ENCODE measurements around the gene PTPN6. TPM values are rescaled to one million over a fixed set of nuclear protein-coding genes. Genes with fewer than 3 reads are reported as not detected.

The PTPN6 gene
- 47.7 TPM for total RNA-seq (2021; ENCODE audit: unreplicated experiment)
- 63.9 and 64.2 TPM in 2 replicates for polyA plus RNA-seq (2012)
- Bru-seq, nascent RNA: percentile 52 among the genes with signal in this experiment
- BruChase-seq, experiment 1, labeled RNA remaining after a 6-hour chase: percentile 75 among the genes with signal in this experiment
- percentile 73 among the genes with signal in this experiment for BruChase-seq, experiment 2, labeled RNA remaining after a 2-hour chase
- long read RNA-seq, transcript PTPN6-202 (16 exons, 2,159 nt): major isoform, 34 of 85 reads
- long read RNA-seq, partial matches to known transcripts: 36 of 85 reads
- long read RNA-seq, other reads (novel, unspliced or antisense): 15 of 85 reads

GRCh38 chr12:6950811-6951540 is at the start of gene PTPN6:
Gene PTPN6 (plus strand): TSS chr12:6951356. CDS start chr12:6951513, 157 bp downstream.
- RAD21 ChIA-PET (ENCODE audit: low non-redundant PET in 1 of 2, low total read pairs in 2 of 2, uncharacterized antibody in 2 of 2, unreplicated experiment in 2 of 2): no interaction called here
- no peak within 1 kb of the TSS for H3K4me3 ChIP-seq (replicated peaks in 1 of 2; ENCODE audit: low read depth in 1 of 2, low read length in 2 of 2)
- peaks cover 6% of the 10 kb centered on the region; the same call in 1 of the 2 replicates for H3K79me2 ChIP-seq (ENCODE audit: insufficient read depth, low read length)
- no peaks in the 10 kb centered on the region for H3K36me3 ChIP-seq (ENCODE audit: control insufficient read depth in 1 of 2, insufficient read depth in 2 of 2, low read length in 2 of 2)
- TF ChIP-seq ELF1 (IDR thresholded peaks at IDR 0.05; ENCODE audit: borderline replicate concordance, low read depth) (no peak), JUND (IDR thresholded peaks at IDR 0.05) (no peak), POLR2A (IDR thresholded peaks at IDR 0.05; ENCODE audit: borderline replicate concordance, extremely low read depth, insufficient read depth, insufficient read length) (no peak), POLR2AphosphoS5 (IDR thresholded peaks at IDR 0.05; ENCODE audit: low read depth, low read length) (no peak), MAX (IDR thresholded peaks at IDR 0.05) (no peak)
- intact Hi-C loops (cut with micrococcal nuclease): no loop called here
- H3K27me3 ChIP-seq (ENCODE audit: insufficient read depth, low read length): no peaks in the 10 kb centered on the region
- CTCF ChIA-PET: interaction anchor here (0.8 kb wide), 1 partner anchor 14 kb away, joined by 3 read pairs; no protein-coding TSS in a partner anchor
- H4K20me1 ChIP-seq (ENCODE audit: insufficient read depth): no peaks in the 10 kb centered on the region
- POLR2A ChIA-PET: interaction anchor here (7.7 kb wide), 1 partner anchor 11 kb away, joined by 269 read pairs; no protein-coding TSS in a partner anchor
- no peaks in the 10 kb centered on the region for H3K9me3 ChIP-seq (ENCODE audit: control insufficient read depth in 1 of 2, insufficient read depth in 1 of 2, low read depth in 1 of 2, low read length in 2 of 2)
- H3K27ac ChIP-seq (ENCODE audit: low read depth, low read length): no peak within 1 kb of the TSS
- peaks cover 11 to 33% of the 10 kb centered on the region in 2 experiments for H3K4me1 ChIP-seq (ENCODE audit: control insufficient read depth in 1 of 2, insufficient read depth in 2 of 2, low read length in 2 of 2)
- no peak within 1 kb of the TSS for H3K9ac ChIP-seq (ENCODE audit: low read length)
- no peak within 1 kb of the TSS for H3K4me2 ChIP-seq (ENCODE audit: low read length)
- DNase-seq (ENCODE audit: low read depth, low spot score): no peak
- no peaks in the 10 kb centered on the region for H3K9me2 ChIP-seq (ENCODE audit: insufficient read depth)
- H2AFZ ChIP-seq (ENCODE audit: low read depth, low read length, poor library complexity, severe bottlenecking): no peak within 1 kb of the TSS
- ATAC-seq: no peak
- no TSS peak for BruUV-seq (replicated peaks)

- ATAC-seq (no peak), DNase-seq (ENCODE audit: low read depth, low spot score) (no peak)
- no peaks in the 10 kb centered on the region for H3K9me3 ChIP-seq (ENCODE audit: control insufficient read depth in 1 of 2, insufficient read depth in 1 of 2, low read depth in 1 of 2, low read length in 2 of 2)
- H3K4me1 ChIP-seq (ENCODE audit: control insufficient read depth in 1 of 2, insufficient read depth in 2 of 2, low read length in 2 of 2): peaks cover 10 to 31% of the 10 kb centered on the region in 2 experiments
- no peaks in the 10 kb centered on the region for H3K27me3 ChIP-seq (ENCODE audit: insufficient read depth, low read length)
- intact Hi-C loops (cut with micrococcal nuclease): no loop called here
- no peak overlapping the region for H3K9ac ChIP-seq (ENCODE audit: low read length)
- ChIA-PET CTCF (interaction anchor here (1.1 kb wide), 1 partner anchor 12 kb away, joined by 6 read pairs; no protein-coding TSS in a partner anchor), RAD21 (ENCODE audit: low non-redundant PET in 1 of 2, low total read pairs in 2 of 2, uncharacterized antibody in 2 of 2, unreplicated experiment in 2 of 2) (no interaction called here), POLR2A (interaction anchor here (1.3 to 1.4 kb wide), 3 partner anchors 11 to 41 kb away, joined by 3 to 5 read pairs (median 4); partner anchors contain the start of genes C12orf57 and RNU7-1)
- H3K4me2 ChIP-seq (ENCODE audit: low read length): no peak overlapping the region
- H3K4me3 ChIP-seq (replicated peaks in 1 of 2; ENCODE audit: low read depth in 1 of 2, low read length in 2 of 2): no peak overlapping the region
- H4K20me1 ChIP-seq (ENCODE audit: insufficient read depth): no peaks in the 10 kb centered on the region
- no peaks in the 10 kb centered on the region for H3K36me3 ChIP-seq (ENCODE audit: control insufficient read depth in 1 of 2, insufficient read depth in 2 of 2, low read length in 2 of 2)
- H2AFZ ChIP-seq (ENCODE audit: low read depth, low read length, poor library complexity, severe bottlenecking): no peak overlapping the region
- no TSS peak for BruUV-seq (replicated peaks)
- no peak for TF ChIP-seq CBX3 (IDR thresholded peaks at IDR 0.05; ENCODE audit: low read depth)
- no peak for TF ChIP-seq ELF1 (IDR thresholded peaks at IDR 0.05; ENCODE audit: borderline replicate concordance, low read depth)
- no peak for TF ChIP-seq EGR1 (IDR thresholded peaks at IDR 0.05; ENCODE audit: low read depth)
- TF ChIP-seq TCF7L2 (IDR thresholded peaks at IDR 0.05; ENCODE audit: borderline replicate concordance, extremely low read depth, insufficient read depth, insufficient read length): no peak
- TF ChIP-seq POLR2AphosphoS5 (IDR thresholded peaks at IDR 0.05; ENCODE audit: low read depth, low read length): no peak
- TF ChIP-seq CEBPB (IDR thresholded peaks at IDR 0.05; ENCODE audit: low read depth): no peak
- no peak for TF ChIP-seq FOSL1 (IDR thresholded peaks at IDR 0.05; ENCODE audit: low read depth)
- TF ChIP-seq EZH2 (IDR thresholded peaks at IDR 0.05): no peak
- TF ChIP-seq EZH2phosphoT487 (IDR thresholded peaks at IDR 0.05; ENCODE audit: borderline replicate concordance): no peak
- TF ChIP-seq REST (IDR thresholded peaks at IDR 0.05; ENCODE audit: low read depth): no peak
- no peak for TF ChIP-seq YY1 (IDR thresholded peaks at IDR 0.05; ENCODE audit: extremely low read depth, insufficient replicate concordance, low read depth, low read length)
- TF ChIP-seq POLR2A (IDR thresholded peaks at IDR 0.05; ENCODE audit: borderline replicate concordance, extremely low read depth, insufficient read depth, insufficient read length): no peak
- H3K27ac ChIP-seq (ENCODE audit: low read depth, low read length): no peak overlapping the region
- no peaks in the 10 kb centered on the region for H3K9me2 ChIP-seq (ENCODE audit: insufficient read depth)
- no peaks in the 10 kb centered on the region for H3K79me2 ChIP-seq (ENCODE audit: insufficient read depth, low read length)
Observed at GRCh38 chr12:6902448-6902847, 48.7 kb upstream of the PTPN6 start.

Measured in HCT116 (cell line).